ENCODE data around the gene COX7A2L.
"Not testable (repeated sequence)": the region's sequence is repeated elsewhere in the genome, so short reads cannot be mapped to it uniquely, and the experiment has no call there.

Gene COX7A2L

DNA sequence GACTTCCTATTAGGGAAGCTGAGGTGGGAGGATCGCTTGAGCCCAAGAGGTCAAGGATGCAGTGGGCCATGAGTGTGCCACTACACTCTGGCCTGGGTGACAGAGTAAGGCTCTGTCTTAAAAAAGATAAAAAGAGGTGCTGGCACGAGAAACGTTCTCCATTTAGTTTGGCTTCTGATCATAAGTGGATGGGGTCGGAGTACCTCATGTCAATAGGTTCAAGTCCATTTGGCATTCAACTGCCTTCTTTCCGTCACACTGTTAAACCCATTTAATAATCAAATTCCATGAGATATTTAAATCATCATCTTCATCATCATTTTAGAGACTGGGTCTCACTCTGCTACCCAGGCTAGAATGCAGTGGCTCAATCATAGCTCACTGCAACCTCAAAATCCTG is 9.2 kb downstream of the COX7A2L start:
- no peak overlapping the region for H3K27ac ChIP-seq
- TF ChIP-seq, protein P1, sequence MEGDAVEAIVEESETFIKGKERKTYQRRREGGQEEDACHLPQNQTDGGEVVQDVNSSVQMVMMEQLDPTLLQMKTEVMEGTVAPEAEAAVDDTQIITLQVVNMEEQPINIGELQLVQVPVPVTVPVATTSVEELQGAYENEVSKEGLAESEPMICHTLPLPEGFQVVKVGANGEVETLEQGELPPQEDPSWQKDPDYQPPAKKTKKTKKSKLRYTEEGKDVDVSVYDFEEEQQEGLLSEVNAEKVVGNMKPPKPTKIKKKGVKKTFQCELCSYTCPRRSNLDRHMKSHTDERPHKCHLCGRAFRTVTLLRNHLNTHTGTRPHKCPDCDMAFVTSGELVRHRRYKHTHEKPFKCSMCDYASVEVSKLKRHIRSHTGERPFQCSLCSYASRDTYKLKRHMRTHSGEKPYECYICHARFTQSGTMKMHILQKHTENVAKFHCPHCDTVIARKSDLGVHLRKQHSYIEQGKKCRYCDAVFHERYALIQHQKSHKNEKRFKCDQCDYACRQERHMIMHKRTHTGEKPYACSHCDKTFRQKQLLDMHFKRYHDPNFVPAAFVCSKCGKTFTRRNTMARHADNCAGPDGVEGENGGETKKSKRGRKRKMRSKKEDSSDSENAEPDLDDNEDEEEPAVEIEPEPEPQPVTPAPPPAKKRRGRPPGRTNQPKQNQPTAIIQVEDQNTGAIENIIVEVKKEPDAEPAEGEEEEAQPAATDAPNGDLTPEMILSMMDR (conservative IDR thresholded peaks at IDR 0.05), result no peak

DNA sequence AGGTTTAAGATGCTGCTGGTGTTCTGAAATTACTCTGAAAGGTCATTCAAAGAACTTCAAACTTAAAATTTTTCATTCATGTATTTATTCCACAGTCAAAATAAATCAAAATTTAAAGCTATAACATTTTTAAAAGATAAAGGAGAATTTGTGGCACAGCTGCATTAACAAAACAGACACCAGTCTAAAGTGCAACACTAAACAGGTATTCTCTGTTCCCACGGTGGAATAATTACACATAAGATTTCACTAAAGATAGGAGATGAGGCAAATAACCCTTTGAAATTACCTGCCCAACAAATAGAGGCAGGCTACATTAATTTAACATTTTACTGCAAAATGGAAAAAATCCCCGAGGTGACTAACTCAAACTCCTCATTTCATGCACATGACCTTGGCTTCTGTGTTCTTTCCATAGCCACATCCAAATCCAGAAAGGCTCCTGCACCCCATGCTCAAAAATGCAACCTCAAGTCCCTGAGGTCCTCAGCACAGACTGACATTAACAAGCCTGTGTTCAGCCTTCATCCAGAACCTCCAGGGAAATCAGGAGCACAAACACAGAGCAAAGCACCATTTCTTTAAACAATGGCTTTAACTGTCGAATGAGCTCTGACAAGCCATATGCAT is 10.5 kb downstream of the COX7A2L start:
- TF ChIP-seq, protein P1 (conservative IDR thresholded peaks at IDR 0.05), result no peak
- H3K27ac ChIP-seq, result peak overlapping the region; percentile 17; the same call in 1 of the 2 replicates

DNA sequence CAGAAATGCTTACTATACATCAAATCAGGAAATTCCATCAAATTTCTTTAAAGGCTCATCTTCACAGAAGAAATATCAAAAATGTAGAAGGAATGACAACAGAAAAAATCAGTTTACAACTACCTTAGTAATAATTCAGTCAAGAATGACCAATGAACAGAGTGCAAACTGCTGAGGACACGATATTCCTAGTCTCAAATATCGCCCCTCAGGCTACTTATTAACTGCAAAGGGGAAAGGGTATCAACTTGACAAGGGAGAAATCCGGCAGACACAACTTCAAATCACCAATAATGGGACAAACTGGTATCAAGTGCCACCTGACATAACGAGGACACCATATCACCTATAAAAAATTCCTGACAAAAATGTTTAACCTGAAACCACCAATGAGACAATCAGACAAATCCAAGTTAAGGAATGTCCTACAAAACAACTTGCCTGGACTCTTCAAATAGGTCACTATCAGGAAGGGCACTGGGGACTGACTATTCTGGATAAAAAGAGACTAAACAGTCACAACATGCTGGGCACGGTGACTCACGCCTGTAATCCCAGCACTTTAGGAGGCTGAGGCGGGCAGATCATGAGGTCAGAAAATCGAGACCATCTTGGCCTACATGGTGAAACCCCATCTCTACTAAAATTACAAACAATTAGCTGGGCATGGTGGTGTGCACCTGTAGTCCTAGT is 12.8 kb downstream of the COX7A2L start:
- TF ChIP-seq, protein P1 (conservative IDR thresholded peaks at IDR 0.05), result no peak
- H3K27ac ChIP-seq, result no peak overlapping the region

DNA sequence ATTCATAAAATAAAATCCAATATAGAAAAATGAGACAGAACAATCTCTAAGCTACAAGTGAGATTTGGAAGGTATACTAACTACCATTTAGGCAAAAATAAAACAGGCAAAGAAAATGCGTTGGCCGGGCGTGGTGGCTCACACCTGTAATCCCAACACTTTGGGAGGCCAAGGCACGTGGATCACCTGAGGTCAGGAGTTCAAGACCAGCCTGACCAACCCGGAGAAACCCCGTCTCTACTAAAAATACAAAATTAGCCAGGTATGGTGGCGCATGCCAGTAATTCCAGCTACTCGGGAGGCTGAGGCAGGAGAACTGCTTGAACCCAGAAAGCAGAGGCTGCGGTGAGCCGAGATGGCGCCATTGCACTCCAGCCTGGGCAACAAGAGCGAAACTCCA is 13.5 kb downstream of the COX7A2L start:
- not testable (repeated sequence) for H3K27ac ChIP-seq

DNA sequence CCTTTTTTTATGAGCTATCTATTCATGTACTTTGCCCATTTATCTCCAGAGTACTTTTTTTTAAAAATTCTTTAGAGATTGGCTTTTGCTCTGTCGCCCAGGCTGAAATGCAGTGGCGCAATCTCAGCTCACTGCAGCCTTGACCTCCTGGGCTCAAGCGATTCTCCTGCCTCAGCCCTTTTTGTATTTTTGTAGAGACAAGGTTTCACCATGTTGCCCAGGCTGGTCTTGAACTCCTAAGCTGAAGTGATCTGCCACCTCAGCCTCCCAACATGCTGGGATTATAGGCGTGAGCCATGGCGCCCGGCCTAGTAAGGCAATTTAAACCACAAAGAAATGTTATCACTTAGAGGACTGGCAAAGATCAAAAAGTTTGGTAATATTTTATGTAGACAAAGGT is 14.2 kb downstream of the COX7A2L start:
- not testable (repeated sequence) for H3K27ac ChIP-seq

DNA sequence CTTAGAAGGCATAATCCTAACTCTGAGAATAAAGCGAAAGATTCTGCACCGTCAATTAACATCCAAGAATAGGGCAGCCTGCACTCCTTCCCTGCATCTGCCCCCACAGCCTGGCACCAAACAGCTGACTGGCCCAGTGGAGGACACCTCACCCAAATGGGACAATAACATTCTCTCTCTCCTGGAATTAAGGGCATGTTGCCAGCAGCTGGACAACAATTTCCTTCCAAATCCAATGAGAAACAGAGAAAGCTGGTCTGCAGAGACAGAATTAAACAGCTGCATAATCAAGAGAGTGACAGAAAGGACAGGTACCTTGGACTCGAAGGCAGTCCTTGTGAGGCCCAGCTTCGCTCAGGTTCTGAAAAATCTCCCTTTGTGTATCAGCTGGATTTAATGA is 15.0 kb downstream of the COX7A2L start:
- TF ChIP-seq, protein P1 (conservative IDR thresholded peaks at IDR 0.05), result no peak
- no peak overlapping the region for H3K27ac ChIP-seq

DNA sequence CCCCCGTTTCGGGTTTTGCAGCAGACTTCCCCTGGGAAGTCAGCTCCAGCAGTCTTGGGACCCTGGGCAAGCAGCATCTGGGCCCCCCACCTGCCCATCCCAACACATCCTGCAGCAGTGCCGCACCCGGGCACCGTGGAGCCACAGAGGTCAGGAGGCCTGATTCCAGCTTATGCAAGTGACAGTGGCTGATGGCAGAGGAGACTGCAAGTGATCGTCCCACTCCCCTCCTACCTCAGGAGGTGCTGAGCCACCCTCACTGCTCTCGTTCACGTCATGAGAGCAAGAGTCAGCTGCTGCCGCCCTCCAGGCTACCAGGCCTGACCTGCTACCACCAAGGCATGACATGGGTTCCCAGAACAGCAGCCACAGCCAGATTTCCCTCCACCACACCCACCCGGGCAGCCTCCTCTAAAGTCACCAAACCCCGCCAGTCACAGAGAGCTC is 18.2 kb downstream of the COX7A2L start:
- TF ChIP-seq, protein P1 (conservative IDR thresholded peaks at IDR 0.05), result no peak
- no peak overlapping the region for H3K27ac ChIP-seq

DNA sequence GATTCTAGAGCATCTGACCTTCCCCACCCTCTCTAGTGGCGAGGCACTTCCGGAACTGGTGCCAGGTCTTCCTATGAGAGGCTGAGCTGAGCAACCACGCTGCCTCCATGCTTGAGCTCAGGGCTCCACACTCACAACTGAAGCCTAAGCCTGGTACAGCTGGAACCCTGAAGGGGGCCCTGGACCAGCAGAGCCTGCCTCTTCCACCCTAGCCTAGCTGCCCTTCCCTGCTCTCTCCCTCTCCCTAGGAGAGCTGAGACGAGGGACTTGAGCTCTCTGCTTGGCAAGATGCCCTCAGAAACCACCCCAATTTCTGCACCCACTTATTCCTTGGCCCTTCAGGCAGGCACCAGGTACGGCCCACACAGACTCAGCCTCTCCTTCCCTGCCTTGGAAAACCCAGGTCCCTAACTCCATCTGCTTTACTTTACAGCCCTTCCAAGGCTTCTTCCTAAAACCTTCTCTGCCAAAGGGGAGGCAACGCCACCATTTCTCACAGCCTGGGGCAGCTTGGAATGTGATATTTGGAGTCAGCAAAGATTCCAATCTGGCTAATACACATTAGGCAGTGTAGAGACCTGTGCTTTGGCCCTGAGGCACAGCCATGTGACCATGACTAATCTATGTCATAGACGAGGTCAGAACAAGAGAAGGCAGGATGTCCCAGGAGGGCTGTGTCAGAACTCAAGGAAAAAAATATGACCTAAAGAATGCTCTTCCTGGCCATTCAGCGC is 18.8 kb downstream of the COX7A2L start:
- TF ChIP-seq, protein P1 (conservative IDR thresholded peaks at IDR 0.05), result no peak
- no peak overlapping the region for H3K27ac ChIP-seq
